Vagina (tissue), 2 donors: ENCODE data around the gene ARHGAP45. TPM values are rescaled to one million over a fixed set of nuclear protein-coding genes. Genes with fewer than 3 reads are reported as not detected.
A peak's percentile ranks its signal among the peaks of the same experiment; 100 is the strongest.

ENCODE experiments used
- DNase-seq, 2 donors: peaks; one replicate each; pipeline ENCODE4 v3.0.0-alpha.2; 2017; ENCODE audit errors: extremely low spot score in 2 of 2
- H3K27ac ChIP-seq: fragments of 200-600 bp; sonication (generic); one replicate; pipeline ENCODE4 v1.5.1; 2019
- H3K27me3 ChIP-seq: fragments of 200-600 bp; sonication (generic); one replicate; pipeline ENCODE4 v1.5.1; 2019
- H3K36me3 ChIP-seq, 2 donors: fragments of 200-600 bp; sonication (generic); one replicate each; pipeline ENCODE4 v1.5.1; 2017 to 2019
- H3K4me1 ChIP-seq: fragments of 200-600 bp; sonication (generic); one replicate; pipeline ENCODE4 v1.5.1; 2019
- H3K4me3 ChIP-seq, 2 donors: fragments of 200-600 bp; sonication (generic); 1 replicate in 1 of 2; 2 replicates in 1 of 2; pipeline ENCODE4 v1.5.1; 2016 to 2019
- H3K9me3 ChIP-seq: fragments of 200-600 bp; sonication (generic); one replicate; pipeline ENCODE4 v1.5.1; 2019
- POLR2A ChIP-seq, 2 donors: fragments of 450-650 bp; IDR thresholded peaks; one replicate each; pipeline ENCODE4 v1.6.1; 2017; ENCODE audit warnings: antibody characterized with exemption in 2 of 2, mild to moderate bottlenecking in 2 of 2, moderate library complexity in 2 of 2
- POLR2AphosphoS5 ChIP-seq, 2 donors: sonication (generic); formaldehyde crosslinking; IDR thresholded peaks; one replicate each; pipeline ENCODE4 v1.9.0; 2017; ENCODE audit warnings: antibody characterized with exemption in 2 of 2, mild to moderate bottlenecking in 2 of 2, low read depth in 1 of 2; ENCODE audit not compliant: insufficient read depth in 1 of 2
- intact Hi-C: fragments of 100-400 bp; cut with DNase I; formaldehyde crosslinking; loops from one replicate; pipeline ENCODE4 v1.15.1; 2023
- total RNA-seq: library from RNA; depleted of rRNA; stranded (reverse); fragments of >200 nt; gene quantifications from one replicate; pipeline ENCODE4 v1.2.3, GENCODE V29; 2016
- TF ChIP-seq, protein P1 (sequence below), 3 experiments: fragments of 450-650 bp in 2 of 3; fragments of 200-600 bp in 1 of 3; sonication (generic) in 1 of 3; IDR thresholded peaks; one replicate each; pipeline ENCODE4 v1.5.1; 2017 to 2019; ENCODE audit warnings: antibody characterized with exemption in 3 of 3, mild to moderate bottlenecking in 2 of 3, moderate library complexity in 2 of 3

Gene ARHGAP45
- total RNA-seq, 1 donor from 2014 or later = 36.8 TPM

DNA sequence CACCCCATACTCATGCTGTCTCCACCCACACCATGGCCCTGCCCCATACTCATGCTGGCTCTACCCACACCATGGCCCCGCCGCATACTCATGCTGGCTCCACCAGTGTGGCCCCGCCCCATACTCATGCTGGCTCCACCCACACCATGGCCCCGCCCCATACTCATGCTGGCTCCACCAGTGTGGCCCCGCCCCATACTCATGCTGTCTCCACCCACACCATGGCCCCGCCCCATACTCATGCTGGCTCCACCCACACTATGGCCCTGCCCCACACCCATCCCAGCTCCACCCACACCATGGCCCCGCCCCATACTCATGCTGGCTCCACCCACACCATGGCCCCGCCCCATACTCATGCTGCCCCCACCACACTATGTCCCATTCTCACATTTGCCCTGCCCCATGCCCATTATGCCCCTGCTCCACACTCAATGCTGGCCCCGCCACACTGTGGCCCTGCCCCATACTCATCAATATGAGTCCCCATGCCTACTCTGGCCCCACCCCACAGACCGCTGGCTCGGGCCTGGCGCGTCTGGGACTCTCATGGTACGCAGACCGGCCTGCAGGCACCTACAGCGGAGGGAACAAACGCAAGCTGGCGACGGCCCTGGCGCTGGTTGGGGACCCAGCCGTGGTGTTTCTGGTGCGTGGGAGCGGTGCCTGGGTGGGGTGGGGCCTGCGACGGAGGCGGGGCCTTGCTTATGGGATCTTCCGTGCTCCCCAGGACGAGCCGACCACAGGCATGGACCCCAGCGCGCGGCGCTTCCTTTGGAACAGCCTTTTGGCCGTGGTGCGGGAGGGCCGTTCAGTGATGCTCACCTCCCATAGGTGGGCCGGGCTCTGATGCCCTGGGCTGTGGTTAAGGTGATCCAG is 3.7 kb upstream of the ARHGAP45 start:
- TF ChIP-seq POLR2A (IDR thresholded peaks at IDR 0.05) = no peak

GRCh38 chr19:1063909-1064660 is 2.9 kb upstream of the ARHGAP45 start:
- Histone ChIP-seq H3K27ac (no peak overlapping the region), H3K4me3 (no peak overlapping the region), H3K36me3 (no peaks in the 10 kb centered on the region), H3K9me3 (no peaks in the 10 kb centered on the region), H3K4me1 (peaks cover 36% of the 10 kb centered on the region), H3K27me3 (no peaks in the 10 kb centered on the region)
- no peak for DNase-seq
- intact Hi-C loops = no loop called here
- TF ChIP-seq, protein P1, sequence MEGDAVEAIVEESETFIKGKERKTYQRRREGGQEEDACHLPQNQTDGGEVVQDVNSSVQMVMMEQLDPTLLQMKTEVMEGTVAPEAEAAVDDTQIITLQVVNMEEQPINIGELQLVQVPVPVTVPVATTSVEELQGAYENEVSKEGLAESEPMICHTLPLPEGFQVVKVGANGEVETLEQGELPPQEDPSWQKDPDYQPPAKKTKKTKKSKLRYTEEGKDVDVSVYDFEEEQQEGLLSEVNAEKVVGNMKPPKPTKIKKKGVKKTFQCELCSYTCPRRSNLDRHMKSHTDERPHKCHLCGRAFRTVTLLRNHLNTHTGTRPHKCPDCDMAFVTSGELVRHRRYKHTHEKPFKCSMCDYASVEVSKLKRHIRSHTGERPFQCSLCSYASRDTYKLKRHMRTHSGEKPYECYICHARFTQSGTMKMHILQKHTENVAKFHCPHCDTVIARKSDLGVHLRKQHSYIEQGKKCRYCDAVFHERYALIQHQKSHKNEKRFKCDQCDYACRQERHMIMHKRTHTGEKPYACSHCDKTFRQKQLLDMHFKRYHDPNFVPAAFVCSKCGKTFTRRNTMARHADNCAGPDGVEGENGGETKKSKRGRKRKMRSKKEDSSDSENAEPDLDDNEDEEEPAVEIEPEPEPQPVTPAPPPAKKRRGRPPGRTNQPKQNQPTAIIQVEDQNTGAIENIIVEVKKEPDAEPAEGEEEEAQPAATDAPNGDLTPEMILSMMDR (IDR thresholded peaks at IDR 0.05) = no peak
- TF ChIP-seq POLR2AphosphoS5 (IDR thresholded peaks at IDR 0.05; ENCODE audit: insufficient read depth in 1 of 2, low read depth in 1 of 2) (no peak), POLR2A (IDR thresholded peaks at IDR 0.05) (no peak)

More for the DNA sequence above, 3.7 kb upstream of the ARHGAP45 start:
- intact Hi-C loops = no loop called here
- DNase-seq = no peak
- Histone ChIP-seq H3K27ac (no peak overlapping the region), H3K4me1 (peaks cover 36% of the 10 kb centered on the region), H3K36me3 (peaks cover 0 to 5% of the 10 kb centered on the region in 2 donors), H3K27me3 (no peaks in the 10 kb centered on the region), H3K9me3 (peaks cover 8% of the 10 kb centered on the region), H3K4me3 (no peak overlapping the region)

DNA sequence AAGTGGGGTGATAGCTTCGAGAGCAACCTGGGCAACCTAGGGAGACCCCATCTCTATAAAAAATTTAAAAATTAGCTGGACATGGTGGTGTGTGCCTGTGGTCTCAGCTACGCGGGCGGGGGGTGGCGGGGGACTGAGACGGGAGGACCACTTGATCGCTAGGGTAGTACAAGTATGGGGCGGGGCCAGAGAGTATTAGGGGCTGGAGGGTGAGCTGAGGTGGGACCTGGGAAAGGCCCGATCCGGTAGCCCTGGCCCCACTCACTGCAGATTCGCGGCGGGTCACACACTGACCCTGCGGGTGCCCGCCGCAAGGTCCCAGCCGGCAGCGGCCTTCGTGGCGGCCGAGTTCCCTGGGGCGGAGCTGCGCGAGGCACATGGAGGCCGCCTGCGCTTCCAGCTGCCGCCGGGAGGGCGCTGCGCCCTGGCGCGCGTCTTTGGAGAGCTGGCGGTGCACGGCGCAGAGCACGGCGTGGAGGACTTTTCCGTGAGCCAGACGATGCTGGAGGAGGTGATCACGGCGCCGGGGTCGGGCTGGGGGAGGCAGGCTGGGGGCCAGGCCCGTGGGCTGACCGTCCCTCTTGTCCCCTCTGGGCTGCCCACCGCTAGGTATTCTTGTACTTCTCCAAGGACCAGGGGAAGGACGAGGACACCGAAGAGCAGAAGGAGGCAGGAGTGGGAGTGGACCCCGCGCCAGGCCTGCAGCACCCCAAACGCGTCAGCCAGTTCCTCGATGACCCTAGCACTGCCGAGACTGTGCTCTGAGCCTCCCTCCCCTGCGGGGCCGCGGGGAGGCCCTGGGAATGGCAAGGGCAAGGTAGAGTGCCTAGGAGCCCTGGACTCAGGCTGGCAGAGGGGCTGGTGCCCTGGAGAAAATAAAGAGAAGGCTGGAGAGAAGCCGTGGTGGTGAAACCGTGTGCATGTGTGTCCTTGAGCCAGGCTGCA is 2.0 kb upstream of the ARHGAP45 start:
- Histone ChIP-seq H3K4me1 (peaks cover 44% of the 10 kb centered on the region), H3K4me3 (no peak overlapping the region), H3K9me3 (no peaks in the 10 kb centered on the region), H3K36me3 (no peaks in the 10 kb centered on the region), H3K27me3 (no peaks in the 10 kb centered on the region), H3K27ac (no peak overlapping the region)
- intact Hi-C loops = no loop called here
- TF ChIP-seq, protein P1 (IDR thresholded peaks at IDR 0.05) = peak; percentile 6 to 51 (median 40)
- TF ChIP-seq POLR2AphosphoS5 (IDR thresholded peaks at IDR 0.05; ENCODE audit: insufficient read depth in 1 of 2, low read depth in 1 of 2) (no peak), POLR2A (IDR thresholded peaks at IDR 0.05) (no peak)
- no peak for DNase-seq

DNA sequence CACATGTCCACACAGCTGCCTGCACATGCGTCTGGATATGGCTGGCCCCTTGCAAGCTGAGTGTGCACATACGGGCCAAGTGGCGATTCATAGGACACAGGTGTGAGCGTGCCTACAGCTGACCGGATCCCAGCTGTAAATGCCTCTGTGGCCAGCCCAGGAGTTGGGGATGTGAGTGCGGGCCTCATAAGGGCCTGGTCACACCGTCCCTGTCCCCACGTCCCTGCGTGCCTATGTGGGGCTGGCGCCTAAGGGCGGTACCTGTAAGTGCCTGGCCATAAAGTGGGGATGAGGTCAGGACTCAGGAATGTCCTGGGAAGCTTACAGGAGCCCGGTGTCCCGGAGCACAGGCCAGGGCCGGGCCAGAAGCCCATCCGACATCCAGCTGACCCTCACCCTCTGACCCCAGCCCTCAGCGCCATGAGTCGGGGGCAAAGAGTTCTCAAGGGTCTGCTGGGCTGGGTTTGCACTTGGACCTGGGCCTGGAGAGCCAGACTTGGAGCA is 1.3 kb upstream of the ARHGAP45 start:
- Histone ChIP-seq H3K27ac (no peak overlapping the region), H3K4me1 (peaks cover 51% of the 10 kb centered on the region), H3K27me3 (no peaks in the 10 kb centered on the region)

More for the DNA sequence above, 1.3 kb upstream of the ARHGAP45 start:
- no peak for DNase-seq
- H3K9me3 ChIP-seq = no peaks in the 10 kb centered on the region
- intact Hi-C loops = no loop called here
- TF ChIP-seq, protein P1 (IDR thresholded peaks at IDR 0.05) = no peak
- TF ChIP-seq POLR2AphosphoS5 (IDR thresholded peaks at IDR 0.05; ENCODE audit: insufficient read depth in 1 of 2, low read depth in 1 of 2) = no peak
- TF ChIP-seq POLR2A (IDR thresholded peaks at IDR 0.05) = no peak
- no peaks in the 10 kb centered on the region for H3K36me3 ChIP-seq
- no peak overlapping the region for H3K4me3 ChIP-seq
